Fibroblast of pulmonary artery (primary cell): ENCODE measurements around the gene AHCYL1.

Experiments
- DNase-seq: peaks from one replicate; pipeline ENCODE4 v3.0.0-alpha.2; 2010; ENCODE audit warnings: low read depth
- H3K4me3 ChIP-seq: replicated peaks from 2 replicates; pipeline ENCODE4 v1.5.1; 2011; ENCODE audit warnings: low read depth, mild to moderate bottlenecking, control low read depth, low read length, moderate library complexity
- CTCF ChIP-seq: IDR thresholded peaks from 2 replicates; pipeline ENCODE4 v1.5.1; 2011; ENCODE audit warnings: mild to moderate bottlenecking, control low read depth, low read length, inconsistent platforms; ENCODE audit errors: missing control alignments

AHCYL1 gene

GRCh38 chr1:110068646-110069403 is 84.3 kb downstream of the AHCYL1 start:
- DNase-seq, result no peak
- no peak overlapping the region for H3K4me3 ChIP-seq
- no peak for TF ChIP-seq CTCF

GRCh38 chr1:110069404-110070281 is 85.1 kb downstream of the AHCYL1 start:
- no peak for TF ChIP-seq CTCF
- DNase-seq, result no peak
- H3K4me3 ChIP-seq, result no peak overlapping the region

GRCh38 chr1:110070282-110070669 is 85.7 kb downstream of the AHCYL1 start:
- no peak overlapping the region for H3K4me3 ChIP-seq
- DNase-seq, result no peak
- TF ChIP-seq CTCF, result no peak

- no peak for TF ChIP-seq CTCF
- DNase-seq, result no peak
- H3K4me3 ChIP-seq, result no peak within 1 kb of the TSS
Observed at GRCh38 chr1:110070671-110071242, 86.2 kb downstream of the AHCYL1 start, which contains the start of gene ALX3. Gene ALX3 (minus strand): TSS chr1:110070672. CDS start chr1:110070612, 60 bp downstream.
